ENCODE data around the gene FUZ. TPM values are rescaled to one million over a fixed set of nuclear protein-coding genes. Genes with fewer than 3 reads are reported as not detected.
A peak's percentile ranks its signal among the peaks of the same experiment; 100 is the strongest.

The FUZ gene
- total RNA-seq, 4 donors from 2014 or later = 20.1 to 40.1 (median 33.3) TPM

DNA sequence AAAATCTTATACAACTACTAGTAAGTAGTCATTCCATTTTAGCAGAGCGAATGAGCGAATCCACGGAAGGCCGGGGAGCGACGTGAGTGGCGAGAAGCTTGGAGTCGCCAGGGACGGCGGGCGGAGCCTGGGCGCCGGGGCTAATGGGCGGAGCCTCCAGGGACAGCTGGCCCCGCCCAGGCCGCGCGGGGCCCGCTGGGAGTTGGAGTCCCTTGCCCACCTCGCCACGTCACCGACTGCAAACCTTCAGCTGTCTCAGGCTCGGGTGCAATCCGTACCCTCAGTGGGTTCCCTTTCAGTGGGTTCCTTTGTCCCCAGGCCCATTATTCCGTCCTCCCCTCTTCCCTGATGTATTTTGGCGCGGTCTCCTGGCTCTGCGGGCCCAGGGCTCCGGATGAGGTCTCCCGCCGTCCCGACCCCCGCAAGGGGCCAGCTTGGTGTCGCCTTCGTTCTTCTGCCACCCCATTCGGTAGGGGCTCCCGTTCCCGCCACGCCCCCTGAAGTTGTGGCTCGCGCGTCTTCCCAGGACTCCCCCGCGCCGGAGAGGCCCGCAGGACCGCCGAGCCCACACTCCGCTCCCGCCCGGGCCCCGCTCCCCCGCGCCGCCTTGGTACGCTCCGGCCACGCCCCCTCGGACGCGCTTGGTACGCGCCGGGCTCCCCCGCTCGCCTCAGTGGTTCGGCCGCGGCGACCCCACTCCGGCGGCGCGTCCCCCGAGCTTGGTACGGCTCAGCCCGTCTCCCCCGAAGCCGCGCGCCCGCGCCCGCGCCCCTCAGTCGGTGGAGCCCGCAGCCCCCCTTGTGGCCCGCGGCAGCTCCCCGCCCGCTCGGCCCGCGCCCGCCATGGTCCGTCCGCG, 37.6 kb upstream of the FUZ start, which contains the start of gene PTOV1:
Gene PTOV1, plus strand, starts transcription at position 673 of the 856 bp plus-strand sequence.
- H3K9me3 ChIP-seq = no peaks in the 10 kb centered on the region
- H3K36me3 ChIP-seq = peaks cover 7 to 9% of the 10 kb centered on the region in 2 donors
- WGBS, 2 donors = 2 to 4% methylated on average over 20 to 31 of the region's 98 CpGs
- TF ChIP-seq POLR2A (IDR thresholded peaks at IDR 0.05) = peak in 1 of 2 donors; percentile 81
- TF ChIP-seq CTCF (IDR thresholded peaks at IDR 0.05) = no peak
- H3K4me3 ChIP-seq (replicated peaks in 1 of 3) = peak within 1 kb of the TSS; percentile 41 to 99 (median 81)
- intact Hi-C loops (cut with DNase I) = loop anchor here (5.0 kb wide), 1 partner anchor 33 kb away; the partner anchor contains the start of gene MED25
- peaks cover 20% of the 10 kb centered on the region in 2 donors for H3K4me1 ChIP-seq
- H3K27me3 ChIP-seq = no peaks in the 10 kb centered on the region
- DNase-seq = peak; percentile 89 to 91
- H3K27ac ChIP-seq = peak within 1 kb of the TSS; percentile 98 to 100 (median 99)

DNA sequence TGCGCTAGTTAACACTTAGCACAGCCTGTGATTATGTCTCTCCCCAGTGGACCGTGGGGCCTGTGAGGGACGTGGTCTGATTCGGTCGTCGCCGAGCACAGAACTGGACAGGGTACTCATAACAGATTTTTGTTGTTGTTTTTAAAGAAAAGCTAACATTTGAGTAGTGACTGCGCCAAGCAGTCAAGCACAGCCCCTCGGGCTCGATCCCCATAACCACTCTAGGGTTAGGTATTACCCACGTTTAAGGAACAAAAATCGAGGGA, 37.1 kb upstream of the FUZ start:
- H3K27ac ChIP-seq = peak overlapping the region; percentile 98 to 100 (median 99)
- H3K9me3 ChIP-seq = no peaks in the 10 kb centered on the region
- 59 to 61% methylated on average over 12 of the region's 12 CpGs for WGBS, 2 donors
- peaks cover 20% of the 10 kb centered on the region in 2 donors for H3K4me1 ChIP-seq
- peak overlapping the region in 1 of 3 donors; percentile 81 for H3K4me3 ChIP-seq (replicated peaks in 1 of 3)
- H3K27me3 ChIP-seq = no peaks in the 10 kb centered on the region
- intact Hi-C loops (cut with DNase I) = loop anchor here (5.0 kb wide), 1 partner anchor 33 kb away; the partner anchor contains the start of gene MED25
- TF ChIP-seq POLR2A (IDR thresholded peaks at IDR 0.05) (no peak), CTCF (IDR thresholded peaks at IDR 0.05) (no peak)
- DNase-seq = no peak
- H3K36me3 ChIP-seq = peaks cover 4 to 5% of the 10 kb centered on the region in 2 donors

GRCh38 chr19:49849433-49850220, 36.5 kb upstream of the FUZ start:
- no peak overlapping the region for H3K4me3 ChIP-seq (replicated peaks in 1 of 3)
- no peak for DNase-seq
- WGBS, 2 donors = 91 to 92% methylated on average over 15 of the region's 15 CpGs
- no peak overlapping the region for H3K27ac ChIP-seq
- peaks cover 20% of the 10 kb centered on the region in 2 donors for H3K4me1 ChIP-seq
- no peaks in the 10 kb centered on the region for H3K36me3 ChIP-seq
- intact Hi-C loops (cut with DNase I) = loop anchor here (5.0 kb wide), 1 partner anchor 32 kb away; the partner anchor contains the start of gene MED25
- TF ChIP-seq CTCF (IDR thresholded peaks at IDR 0.05) (no peak), POLR2A (IDR thresholded peaks at IDR 0.05) (no peak)
- H3K27me3 ChIP-seq = no peaks in the 10 kb centered on the region
- no peaks in the 10 kb centered on the region for H3K9me3 ChIP-seq

DNA sequence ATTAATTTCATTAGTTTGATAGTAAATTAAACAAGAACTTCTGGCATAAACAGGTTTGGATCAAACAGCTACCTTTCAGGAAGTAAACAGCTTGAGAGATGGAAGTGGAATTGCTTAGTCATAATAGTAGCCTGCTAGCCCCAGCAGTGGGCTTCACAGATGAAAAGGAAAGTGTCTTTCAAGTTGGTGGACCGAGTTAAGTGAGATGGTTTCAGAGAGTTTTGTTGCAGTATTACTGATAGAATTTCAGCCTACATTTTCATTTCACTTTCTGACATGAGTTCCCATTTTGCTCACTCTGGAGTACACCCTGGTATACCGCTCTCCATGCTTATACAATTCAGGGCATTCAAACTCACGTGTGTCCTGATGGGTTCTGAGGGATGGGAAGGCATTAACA, 35.8 kb upstream of the FUZ start:
- H3K4me3 ChIP-seq (replicated peaks in 1 of 3) = no peak overlapping the region
- intact Hi-C loops (cut with DNase I) = no loop called here
- no peaks in the 10 kb centered on the region for H3K27me3 ChIP-seq
- no peak for DNase-seq
- H3K36me3 ChIP-seq = no peaks in the 10 kb centered on the region
- no peaks in the 10 kb centered on the region for H3K9me3 ChIP-seq
- 90 to 93% methylated on average over 3 of the region's 3 CpGs for WGBS, 2 donors
- TF ChIP-seq POLR2A (IDR thresholded peaks at IDR 0.05) = no peak
- no peak for TF ChIP-seq CTCF (IDR thresholded peaks at IDR 0.05)
- no peak overlapping the region for H3K27ac ChIP-seq
- peaks cover 19 to 20% of the 10 kb centered on the region in 2 donors for H3K4me1 ChIP-seq

Measured in thyroid gland (tissue), 4 donors.